ENCODE results near the gene CD55. TPM values are rescaled to one million over a fixed set of nuclear protein-coding genes. Genes with fewer than 3 reads are reported as not detected.

Gene CD55
- total RNA-seq, 1 donor from 2014 or later = 4.0 TPM

GRCh38 chr1:207321790-207322645, 540 bp downstream of the CD55 start:
- Mint-ChIP-seq H3K4me3 (peak overlapping the region; percentile 96), H3K4me1 (peaks cover 15% of the 10 kb centered on the region), H3K9me3 (no peaks in the 10 kb centered on the region), H3K27me3 (ENCODE audit: low read depth) (peaks cover 48% of the 10 kb centered on the region), H3K27ac (ENCODE audit: unreplicated experiment) (peak overlapping the region; percentile 35), H3K36me3 (ENCODE audit: low read depth) (peaks cover 4% of the 10 kb centered on the region)
- no peak for DNase-seq (ENCODE audit: low read depth, low spot score)
- TF ChIP-seq CTCF (conservative IDR thresholded peaks at IDR 0.05) = no peak

- TF ChIP-seq CTCF (conservative IDR thresholded peaks at IDR 0.05) = no peak
- Mint-ChIP-seq H3K27ac (ENCODE audit: unreplicated experiment) (no peak overlapping the region), H3K9me3 (no peaks in the 10 kb centered on the region), H3K4me3 (peak overlapping the region; percentile 33), H3K36me3 (ENCODE audit: low read depth) (peaks cover 5% of the 10 kb centered on the region), H3K27me3 (ENCODE audit: low read depth) (peaks cover 35% of the 10 kb centered on the region), H3K4me1 (peaks cover 15% of the 10 kb centered on the region)
- DNase-seq (ENCODE audit: low read depth, low spot score) = no peak
Measured at GRCh38 chr1:207323425-207324225, 2.1 kb downstream of the CD55 start.

GRCh38 chr1:207328004-207328403, 6.5 kb downstream of the CD55 start:
- H3K36me3 Mint-ChIP-seq (ENCODE audit: low read depth) = peaks cover 6% of the 10 kb centered on the region
- DNase-seq (ENCODE audit: low read depth, low spot score) = no peak
- H3K4me1 Mint-ChIP-seq = no peaks in the 10 kb centered on the region
- no peak overlapping the region for H3K27ac Mint-ChIP-seq (ENCODE audit: unreplicated experiment)
- no peaks in the 10 kb centered on the region for H3K9me3 Mint-ChIP-seq
- TF ChIP-seq CTCF (conservative IDR thresholded peaks at IDR 0.05) = no peak
- no peak overlapping the region for H3K4me3 Mint-ChIP-seq
- H3K27me3 Mint-ChIP-seq (ENCODE audit: low read depth) = no peaks in the 10 kb centered on the region

GRCh38 chr1:207328908-207329440, 7.5 kb downstream of the CD55 start:
- TF ChIP-seq CTCF (conservative IDR thresholded peaks at IDR 0.05) = no peak
- H3K27ac Mint-ChIP-seq (ENCODE audit: unreplicated experiment) = no peak overlapping the region
- peaks cover 14% of the 10 kb centered on the region for H3K36me3 Mint-ChIP-seq (ENCODE audit: low read depth)
- H3K27me3 Mint-ChIP-seq (ENCODE audit: low read depth) = no peaks in the 10 kb centered on the region
- DNase-seq (ENCODE audit: low read depth, low spot score) = no peak
- no peak overlapping the region for H3K4me3 Mint-ChIP-seq
- peaks cover 5% of the 10 kb centered on the region for H3K9me3 Mint-ChIP-seq
- no peaks in the 10 kb centered on the region for H3K4me1 Mint-ChIP-seq

GRCh38 chr1:207329469-207329868, 8.0 kb downstream of the CD55 start:
- no peak overlapping the region for H3K4me3 Mint-ChIP-seq
- H3K27ac Mint-ChIP-seq (ENCODE audit: unreplicated experiment) = no peak overlapping the region
- no peaks in the 10 kb centered on the region for H3K27me3 Mint-ChIP-seq (ENCODE audit: low read depth)
- DNase-seq (ENCODE audit: low read depth, low spot score) = no peak
- peaks cover 8% of the 10 kb centered on the region for H3K9me3 Mint-ChIP-seq
- H3K36me3 Mint-ChIP-seq (ENCODE audit: low read depth) = peaks cover 17% of the 10 kb centered on the region
- TF ChIP-seq CTCF (conservative IDR thresholded peaks at IDR 0.05) = no peak
- no peaks in the 10 kb centered on the region for H3K4me1 Mint-ChIP-seq

Measured in neural crest cell (in vitro differentiated cells).